ENCODE data around the gene TRIM2. TPM values are rescaled to one million over a fixed set of nuclear protein-coding genes. Genes with fewer than 3 reads are reported as not detected.

TRIM2 gene
- total RNA-seq, 1 donor from 2014 or later, result 13.9 TPM

DNA sequence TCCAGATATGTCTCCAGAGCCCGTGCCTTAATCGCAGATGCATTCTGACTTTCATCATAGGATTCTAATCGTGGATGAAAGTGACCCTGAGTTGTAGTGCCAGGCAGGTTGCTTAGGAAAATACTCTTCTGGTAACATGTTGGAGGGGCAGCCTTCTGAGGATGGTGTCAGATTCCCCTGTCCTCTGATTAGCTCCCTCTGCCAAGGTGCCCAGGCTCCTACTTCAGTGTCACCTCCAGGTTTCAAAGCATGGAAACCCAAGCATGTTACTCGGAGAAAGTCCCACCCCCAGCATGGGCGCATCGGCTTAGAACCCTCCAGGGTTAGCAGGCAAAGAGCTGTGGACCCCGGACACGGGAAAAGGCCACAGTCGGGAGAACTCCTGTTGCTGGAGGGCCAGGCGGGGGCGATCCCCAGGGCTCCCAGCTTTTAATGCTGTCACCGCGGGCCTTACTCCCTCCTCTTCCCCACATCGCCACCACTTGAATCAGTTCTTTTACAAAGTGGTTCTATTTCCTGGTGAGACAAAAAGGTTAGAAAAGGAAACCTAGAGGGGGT is 44.5 kb downstream of the TRIM2 start:
- no peak for DNase-seq (ENCODE audit: low read depth in 2 of 2)

DNA sequence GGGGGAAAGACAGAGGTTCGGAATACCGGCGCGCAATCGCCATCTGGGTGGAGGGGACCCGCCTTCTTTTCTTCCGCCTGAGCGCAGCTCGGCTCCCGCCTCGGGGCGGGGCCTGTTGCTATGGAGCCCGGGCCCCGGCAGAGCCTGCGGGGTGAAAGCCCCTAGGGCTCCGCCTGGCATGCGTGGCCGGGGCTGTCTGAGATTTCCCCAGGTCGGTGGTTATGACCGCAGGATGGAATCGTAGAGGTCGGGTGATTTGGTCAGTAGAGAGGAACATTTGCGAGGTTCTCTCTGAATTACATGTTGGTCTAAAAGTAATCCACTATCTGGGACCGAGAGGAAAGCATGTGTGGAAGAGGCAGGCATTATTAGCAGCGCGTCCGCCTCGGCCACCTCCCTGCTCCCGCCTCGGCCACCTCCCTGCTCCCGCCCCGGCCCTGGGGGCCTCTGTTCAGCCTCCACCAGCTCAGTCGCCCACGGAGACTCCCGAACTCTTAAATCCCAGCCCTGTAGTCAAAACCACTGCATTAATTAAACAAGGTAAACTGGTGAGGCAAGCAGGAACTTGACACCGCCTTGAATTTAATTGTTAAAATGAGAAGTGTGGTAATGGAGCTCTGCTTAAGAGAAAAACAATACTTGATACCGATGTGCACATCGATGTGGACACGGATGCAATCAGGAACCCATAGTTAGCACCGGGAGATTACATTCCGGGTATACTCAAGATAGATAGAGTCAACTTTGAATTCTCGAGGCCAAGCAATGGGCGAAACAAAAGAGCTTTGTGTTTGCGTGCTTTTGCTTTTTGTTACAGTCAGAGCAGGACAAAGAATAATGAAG is 45.2 kb downstream of the TRIM2 start:
- peak; percentile 30 to 71 for DNase-seq (ENCODE audit: low read depth in 2 of 2)

DNA sequence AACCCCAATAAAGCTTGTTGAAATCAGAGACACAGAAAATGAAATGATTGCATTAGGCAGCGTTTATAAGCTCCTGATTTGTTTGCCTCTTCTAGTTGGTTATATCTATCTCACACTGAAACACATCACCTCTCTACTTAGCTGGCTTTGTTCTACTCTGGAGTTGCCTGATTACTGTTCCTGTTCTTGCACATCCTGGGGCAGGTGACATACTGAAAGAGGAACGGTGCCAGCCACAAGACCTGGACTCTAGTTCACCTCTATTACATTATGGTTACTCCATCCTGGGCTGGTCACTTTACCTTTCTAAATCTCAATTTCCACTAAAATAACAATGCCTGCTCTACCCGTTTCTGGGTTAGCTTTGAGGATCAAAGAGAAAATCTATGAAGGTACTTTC is 47.9 kb downstream of the TRIM2 start:
- DNase-seq (ENCODE audit: low read depth in 2 of 2), result no peak

DNA sequence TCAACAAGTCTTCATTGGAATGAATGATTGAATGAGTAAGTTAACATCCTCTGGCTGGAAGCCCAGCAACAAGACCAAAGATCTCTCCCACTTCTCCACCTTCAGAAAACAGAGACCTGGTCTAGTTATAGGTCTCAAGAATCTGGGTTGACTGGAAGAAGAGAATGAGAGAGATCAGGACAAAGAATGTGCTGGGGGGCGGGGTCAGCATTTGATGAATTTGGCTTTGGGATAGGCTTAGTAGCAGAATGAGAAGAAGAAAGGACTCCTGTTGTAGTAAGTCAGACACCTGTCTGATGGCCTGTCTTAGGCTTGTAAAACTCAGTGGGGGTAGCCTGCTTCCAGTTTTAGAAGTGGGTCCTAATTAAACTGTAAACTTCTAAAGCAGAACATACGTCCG is 51.0 kb downstream of the TRIM2 start:
- DNase-seq (ENCODE audit: low read depth in 2 of 2), result no peak

DNA sequence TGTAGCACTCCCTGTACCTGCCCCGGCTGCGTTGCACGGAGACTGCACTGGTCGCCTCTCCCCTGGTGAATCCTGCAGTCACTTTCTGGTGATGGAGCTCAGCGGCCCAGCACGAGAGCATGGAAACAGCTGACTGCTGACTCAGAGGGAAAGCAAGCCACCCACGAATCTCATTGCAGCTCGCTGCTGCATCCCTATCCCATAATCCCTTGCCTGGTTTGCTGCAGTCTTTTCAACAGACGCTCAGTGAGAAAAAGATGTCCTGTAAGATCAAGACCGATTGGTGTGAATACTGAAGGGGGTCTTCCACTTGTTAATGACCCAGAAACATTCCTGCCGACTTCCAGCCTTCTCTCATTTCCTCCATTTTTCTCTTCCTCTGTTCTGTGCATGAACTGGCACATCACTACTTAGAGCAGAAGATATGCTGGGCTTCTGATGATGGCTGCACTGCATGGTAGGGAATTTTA is 52.9 kb downstream of the TRIM2 start:
- peak in 1 of 2 donors; percentile 29 for DNase-seq (ENCODE audit: low read depth in 2 of 2)

DNA sequence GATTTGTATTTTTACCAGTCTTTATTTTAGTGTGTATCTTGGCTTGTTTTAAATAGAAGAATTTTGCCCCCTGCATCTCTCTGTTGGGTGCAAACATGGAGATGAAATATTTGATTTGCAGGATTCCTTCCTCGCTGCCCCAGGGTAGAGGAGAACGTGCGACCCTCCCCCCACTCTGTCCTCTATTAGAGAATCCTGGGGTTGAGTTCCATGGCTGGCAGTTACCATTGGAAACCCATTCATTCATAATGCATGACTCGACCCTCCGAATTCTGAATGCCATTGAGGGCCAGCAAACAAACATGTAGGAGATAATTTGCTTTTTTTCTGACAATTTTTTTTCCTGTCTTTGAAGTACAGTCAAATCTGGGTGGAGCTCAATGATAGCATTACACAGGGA is 53.7 kb downstream of the TRIM2 start:
- DNase-seq (ENCODE audit: low read depth in 2 of 2), result no peak

DNA sequence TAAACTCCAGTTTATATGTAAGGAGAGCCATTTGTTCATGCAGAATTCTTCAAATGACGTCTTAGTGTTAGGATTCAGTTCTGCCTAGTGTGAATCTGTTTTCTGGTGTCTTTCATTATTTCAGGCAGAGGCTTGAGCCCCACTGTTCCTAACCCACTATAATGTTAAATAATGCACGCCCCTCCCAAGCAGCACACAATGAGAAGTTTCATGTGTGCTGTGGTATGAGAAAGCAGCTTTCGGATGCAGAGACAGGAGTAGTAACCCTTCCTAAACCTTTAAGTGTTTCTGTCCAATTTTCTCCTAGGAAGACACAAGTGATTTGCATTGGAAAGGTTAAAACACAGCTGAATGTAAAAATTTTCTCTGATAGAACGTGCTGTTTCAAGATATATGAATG is 54.5 kb downstream of the TRIM2 start:
- no peak for DNase-seq (ENCODE audit: low read depth in 2 of 2)

DNA sequence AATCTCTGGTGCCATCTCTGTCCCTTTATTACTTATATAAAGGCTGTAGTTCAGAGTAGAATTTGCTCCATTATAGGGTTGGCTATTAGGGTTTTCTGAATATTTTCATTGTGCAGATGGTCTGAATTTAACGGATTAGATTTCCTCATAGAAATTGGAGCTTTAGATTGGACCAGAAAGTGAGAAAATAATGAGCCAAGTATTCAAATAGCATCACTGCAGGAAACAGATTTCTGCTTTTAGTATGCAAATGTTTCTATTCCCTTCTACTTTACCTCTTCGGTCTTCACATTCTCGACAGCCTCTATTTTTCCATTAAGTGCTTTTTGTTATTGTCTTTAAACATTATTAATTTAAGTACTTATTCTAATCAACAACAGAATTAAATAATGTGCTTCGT is 55.4 kb downstream of the TRIM2 start:
- DNase-seq (ENCODE audit: low read depth in 2 of 2), result no peak

DNA sequence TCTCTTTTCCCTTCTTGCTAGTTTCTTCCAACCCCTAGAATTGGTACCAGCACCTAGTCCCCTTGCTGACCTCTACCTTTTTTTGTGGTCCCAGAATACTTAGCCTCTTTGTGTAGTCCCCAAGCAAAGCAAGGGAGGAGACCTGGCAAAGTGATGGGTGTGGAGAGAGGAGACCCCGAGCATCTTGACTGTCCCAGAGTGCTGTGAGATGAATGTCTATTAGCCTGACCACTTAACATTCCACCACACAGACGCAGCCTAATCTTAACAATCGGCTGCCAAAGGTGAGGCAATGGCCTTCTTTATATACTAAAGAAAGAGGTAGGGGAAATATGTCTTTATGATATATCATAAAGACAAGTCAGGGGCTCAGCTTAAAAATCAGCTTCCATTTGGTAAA is 55.9 kb downstream of the TRIM2 start:
- no peak for DNase-seq (ENCODE audit: low read depth in 2 of 2)

DNA sequence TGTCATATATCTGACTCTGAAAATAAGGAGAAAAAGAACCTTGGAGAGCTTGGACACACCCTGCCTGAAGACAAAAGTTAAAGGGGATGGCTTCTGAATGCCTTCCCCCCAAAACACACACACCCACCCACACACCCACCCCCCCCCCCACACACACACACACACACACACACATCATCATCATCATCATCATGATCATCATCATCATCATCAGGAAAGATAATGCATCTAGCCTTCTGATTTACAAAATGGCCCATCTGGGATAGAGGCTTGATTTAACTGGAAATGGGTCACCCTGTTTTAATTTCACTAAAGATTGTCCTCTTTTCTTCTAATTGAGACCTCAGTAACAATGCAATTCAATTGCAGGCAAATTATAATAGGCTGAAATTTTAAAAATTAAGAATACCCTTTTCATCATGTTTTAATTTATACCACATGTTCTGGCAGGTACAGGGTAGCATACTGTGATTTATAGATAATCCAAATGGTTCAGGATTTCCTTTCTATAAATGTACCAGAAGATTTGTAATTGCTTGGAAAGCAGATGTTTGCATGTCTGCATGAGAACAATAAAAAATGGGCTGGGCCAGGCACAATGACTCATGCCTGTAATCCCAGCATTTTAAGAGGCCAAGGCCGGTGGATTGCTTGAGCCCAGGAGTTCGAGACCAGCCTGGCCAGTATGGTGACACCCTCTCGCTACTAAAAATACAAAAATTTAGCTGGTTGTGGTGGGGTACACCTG is 56.5 kb downstream of the TRIM2 start:
- peak in 1 of 2 donors; percentile 37 for DNase-seq (ENCODE audit: low read depth in 2 of 2)

DNA sequence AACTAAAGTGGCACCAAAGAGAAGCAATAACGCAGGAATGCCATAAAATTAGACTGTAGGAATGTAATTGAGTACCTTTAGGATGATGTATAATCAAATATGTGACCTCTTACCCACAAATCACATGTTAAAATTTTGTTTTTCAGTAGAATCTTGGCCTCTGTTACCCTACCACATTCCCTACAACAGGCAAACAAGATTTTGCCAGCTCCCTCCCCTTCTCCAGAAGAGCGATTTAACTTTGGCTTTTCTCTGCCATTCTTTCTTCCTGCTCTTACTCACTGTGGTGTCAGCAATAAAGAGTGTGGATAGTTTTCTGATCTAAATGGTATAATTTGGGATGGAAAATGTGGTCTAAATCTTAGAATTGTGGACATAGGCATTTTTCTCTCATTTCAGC is 57.2 kb downstream of the TRIM2 start:
- no peak for DNase-seq (ENCODE audit: low read depth in 2 of 2)

DNA sequence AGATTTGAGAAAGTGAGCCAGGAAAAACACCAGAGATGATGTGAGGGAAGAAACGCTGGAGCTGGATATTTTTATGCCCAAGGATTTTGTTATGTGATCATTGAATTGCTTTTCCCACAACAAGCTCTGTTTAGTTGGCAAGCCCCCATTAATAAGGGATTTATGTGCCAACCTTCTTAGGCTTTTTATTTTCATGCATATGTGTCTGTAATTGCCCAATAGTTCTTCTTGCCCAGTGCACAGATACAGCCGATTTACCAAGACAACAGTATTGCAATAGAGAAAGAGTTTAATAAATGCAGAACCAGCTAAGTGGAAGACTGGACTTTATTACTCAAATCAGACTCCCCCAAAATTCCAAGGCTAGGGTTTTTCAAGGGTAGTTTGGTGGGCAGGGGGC is 57.7 kb downstream of the TRIM2 start:
- no peak for DNase-seq (ENCODE audit: low read depth in 2 of 2)

DNA sequence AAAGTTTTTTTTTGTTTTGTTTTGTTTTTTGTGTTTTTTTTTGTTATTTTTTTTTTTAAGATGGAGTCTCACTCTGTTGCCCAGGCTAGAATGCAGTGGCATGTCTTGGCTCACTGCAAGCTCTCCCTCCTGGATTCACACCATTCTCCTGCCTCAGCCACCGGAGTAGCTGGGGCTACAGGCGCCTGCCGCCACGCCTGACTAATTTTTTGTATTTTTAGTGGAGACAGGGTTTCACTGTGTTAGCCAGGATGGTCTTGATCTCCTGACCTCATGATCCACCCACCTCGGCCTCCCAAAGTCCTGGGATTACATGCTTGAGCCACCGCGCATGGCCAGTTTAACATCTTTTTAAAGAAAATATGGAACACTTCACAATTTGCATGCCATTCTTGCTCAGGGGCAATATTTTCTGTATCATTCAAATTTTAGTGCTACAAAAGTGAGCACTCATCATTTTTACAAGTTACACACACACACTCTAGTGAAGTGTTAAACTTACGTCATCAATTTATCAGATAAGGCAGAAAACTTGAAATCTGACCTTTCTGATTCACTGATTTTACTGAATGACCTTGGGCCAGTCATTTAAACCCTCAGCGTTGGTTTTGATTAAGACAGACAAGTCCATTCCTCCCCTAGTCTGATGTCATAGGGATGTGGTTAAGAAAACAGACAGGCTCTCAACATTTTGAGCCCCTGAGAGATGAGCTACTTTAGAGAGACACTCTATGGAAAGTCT is 61.2 kb downstream of the TRIM2 start:
- no peak for DNase-seq (ENCODE audit: low read depth in 2 of 2)

DNA sequence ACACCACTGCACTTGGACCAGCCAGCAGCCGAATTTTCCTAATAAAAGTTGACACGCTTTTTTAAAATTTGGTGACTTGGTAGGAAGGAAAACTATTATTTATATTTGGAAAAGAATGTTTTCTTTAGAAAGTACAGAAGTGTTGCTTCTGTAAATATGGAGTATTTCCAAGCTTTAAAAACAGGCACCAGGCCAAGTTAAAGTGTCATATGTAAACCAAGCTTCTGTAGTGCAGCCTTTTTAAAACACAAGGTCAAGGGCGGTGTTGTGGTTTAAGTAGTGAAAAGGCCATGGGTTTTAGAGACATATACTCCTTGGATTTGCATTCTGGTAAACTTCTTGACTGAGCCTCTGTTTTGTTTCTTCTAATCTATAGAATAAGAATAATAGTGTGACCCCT is 62.7 kb downstream of the TRIM2 start:
- peak in 1 of 2 donors; percentile 69 for DNase-seq (ENCODE audit: low read depth in 2 of 2)

DNA sequence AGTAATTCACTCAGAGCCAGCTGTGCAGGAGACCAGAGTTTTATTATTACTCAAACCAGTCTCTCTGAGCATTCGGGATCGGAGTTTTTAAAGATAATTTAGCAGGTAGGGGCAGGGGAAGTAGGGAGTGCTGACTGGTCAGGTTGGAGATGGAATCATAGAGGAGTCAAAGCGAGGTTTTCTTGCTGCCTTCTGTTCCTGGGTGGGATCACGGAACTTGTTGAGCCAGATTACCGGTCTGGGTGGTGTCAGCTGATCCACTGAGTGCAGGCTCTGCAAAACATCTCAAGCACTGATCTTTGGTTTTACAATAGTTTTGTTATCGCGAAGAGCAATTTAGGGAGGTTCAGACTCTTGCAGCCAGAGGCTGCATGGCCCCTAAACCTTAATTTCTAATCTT is 63.6 kb downstream of the TRIM2 start:
- DNase-seq (ENCODE audit: low read depth in 2 of 2), result no peak

DNA sequence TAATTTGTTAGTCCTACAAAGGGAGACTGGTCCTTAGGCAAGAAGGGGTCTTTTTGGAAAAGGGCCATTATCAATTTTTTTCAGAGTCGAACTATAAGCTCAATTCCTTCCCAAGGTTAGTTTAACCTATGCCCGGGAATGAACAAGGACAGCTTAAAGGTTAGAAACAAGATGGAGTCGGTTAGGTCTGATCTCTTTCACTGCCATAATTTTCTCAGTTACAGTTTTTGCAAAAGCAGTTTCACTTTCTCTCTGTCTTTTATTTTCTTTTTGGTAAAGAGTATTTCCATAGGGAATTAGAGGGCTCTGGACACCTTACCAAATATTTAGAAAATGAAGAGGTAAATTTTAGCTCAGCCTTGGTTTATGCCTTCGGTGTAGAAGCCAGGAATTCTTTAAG is 64.1 kb downstream of the TRIM2 start:
- DNase-seq (ENCODE audit: low read depth in 2 of 2), result no peak

DNA sequence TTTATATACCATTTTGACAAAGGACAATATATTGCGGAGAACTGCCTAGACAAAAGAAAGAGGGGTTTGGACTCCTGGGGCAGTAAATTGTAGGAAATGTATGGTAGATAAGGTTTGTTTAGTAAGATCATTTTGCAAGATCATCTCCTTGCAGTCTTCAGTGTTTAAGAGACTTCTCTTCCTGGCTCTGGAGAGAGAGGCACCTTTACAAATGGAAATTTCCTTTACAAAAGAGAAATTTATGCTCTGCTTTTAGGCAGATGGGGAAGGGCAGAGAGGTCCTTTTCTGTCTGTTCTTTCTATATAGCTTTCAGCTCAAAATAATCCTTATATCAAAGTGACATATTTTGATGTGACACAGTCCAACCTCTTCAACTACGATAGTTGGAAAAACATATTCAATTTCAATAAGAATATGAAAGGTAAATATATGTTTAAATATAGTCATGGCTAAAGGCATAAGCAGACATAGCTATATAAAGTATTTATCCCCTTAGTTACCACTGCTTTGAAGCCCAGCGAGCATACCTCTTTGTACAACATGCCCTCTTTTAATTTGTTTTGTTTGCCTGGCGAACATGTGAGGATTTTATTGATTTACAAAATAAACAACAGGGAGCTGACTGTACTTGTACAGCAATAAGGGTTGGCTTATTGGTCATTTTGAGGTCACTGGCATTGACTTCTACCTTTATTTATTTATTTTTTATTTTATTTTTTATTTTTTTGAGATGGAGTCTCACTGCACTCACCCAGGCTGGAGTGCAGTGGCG is 65.2 kb downstream of the TRIM2 start:
- DNase-seq (ENCODE audit: low read depth in 2 of 2), result no peak

DNA sequence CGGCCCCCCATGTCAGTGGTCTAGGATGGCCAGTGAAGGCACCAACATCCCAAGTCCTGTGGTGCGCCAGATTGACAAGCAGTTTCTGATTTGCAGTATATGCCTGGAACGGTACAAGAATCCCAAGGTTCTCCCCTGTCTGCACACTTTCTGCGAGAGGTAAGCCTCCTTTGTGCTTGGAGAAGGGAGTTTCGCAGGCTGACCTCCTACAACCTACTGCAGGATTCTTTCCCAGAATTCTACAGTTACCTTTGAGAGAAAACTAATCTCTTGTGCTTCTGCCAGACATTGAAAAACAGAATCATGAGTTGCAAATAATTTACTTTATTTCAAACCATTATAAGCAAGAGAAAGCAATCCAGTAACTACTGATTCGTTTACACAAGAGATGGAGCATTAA is 66.1 kb downstream of the TRIM2 start:
- DNase-seq (ENCODE audit: low read depth in 2 of 2), result no peak

DNA sequence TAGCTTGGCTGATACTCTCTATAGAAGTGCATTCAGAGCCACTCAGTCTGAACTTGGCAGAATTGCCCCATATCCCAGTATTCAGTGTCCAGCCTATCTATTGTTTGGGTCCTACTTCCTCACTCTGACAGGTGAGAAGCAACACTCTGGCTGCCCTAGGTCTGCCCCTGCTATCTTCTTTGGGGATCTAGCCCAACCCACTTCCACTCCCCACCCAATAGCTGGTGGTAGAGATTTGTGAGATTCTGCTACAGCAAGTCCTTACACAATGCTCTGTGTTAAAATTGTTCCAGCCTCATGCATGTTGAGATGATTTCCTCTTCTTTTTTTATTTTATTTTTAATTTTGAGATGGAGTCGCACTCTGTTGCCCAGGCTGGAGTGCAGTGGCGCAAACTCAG is 67.6 kb downstream of the TRIM2 start:
- DNase-seq (ENCODE audit: low read depth in 2 of 2), result no peak

DNA sequence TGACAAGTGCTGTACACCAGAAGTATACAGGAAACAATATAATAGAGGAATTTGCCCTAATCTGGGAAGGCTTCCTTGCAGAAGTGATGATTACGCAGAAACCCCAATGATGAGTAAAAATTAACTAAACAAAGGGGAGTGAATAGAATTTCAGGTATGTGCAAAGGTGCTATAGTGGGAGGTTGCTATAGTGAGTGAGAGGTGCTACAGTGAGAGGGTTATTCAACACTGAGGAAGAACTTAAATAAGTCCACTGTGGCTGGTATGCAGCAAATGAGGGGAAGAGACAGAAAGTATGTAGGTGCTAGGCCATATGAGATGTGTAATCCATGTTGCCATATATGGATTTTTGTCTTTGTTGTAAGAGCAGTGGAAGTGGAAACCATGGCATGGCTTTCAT is 69.5 kb downstream of the TRIM2 start:
- no peak for DNase-seq (ENCODE audit: low read depth in 2 of 2)

DNA sequence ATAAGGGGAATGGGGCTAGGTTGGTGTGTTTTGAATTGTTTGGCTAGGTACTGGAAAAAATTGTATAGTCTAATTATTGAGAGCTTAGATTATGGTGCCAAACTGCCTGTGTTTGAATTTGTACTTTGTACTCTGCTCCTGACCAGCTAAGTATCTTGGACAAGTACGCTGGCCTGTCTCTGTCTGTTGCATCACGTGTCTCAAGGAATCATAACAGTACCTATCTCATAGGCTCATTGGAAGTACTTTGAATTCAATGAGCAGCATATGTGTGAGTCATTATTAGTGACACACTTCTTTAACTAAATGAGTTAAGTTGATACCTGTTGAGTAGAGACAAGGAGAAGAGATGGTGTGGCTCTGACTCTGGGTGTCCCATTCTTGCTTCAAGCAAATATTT is 70.7 kb downstream of the TRIM2 start:
- DNase-seq (ENCODE audit: low read depth in 2 of 2), result no peak

Data from dermis microvascular lymphatic vessel endothelial cell (primary cell).